Mesenchymal stem cell (in vitro differentiated cells and primary cell): ENCODE measurements around the gene AMPD2.
A peak's percentile ranks its signal among the peaks of the same experiment; 100 is the strongest.

Source experiments
- DNase-seq: peaks from one replicate; pipeline ENCODE4 v3.0.0-alpha.2; 2013
- H2AFZ ChIP-seq: one replicate; pipeline ENCODE4 v1.6.1; 2013; ENCODE audit warnings: low read depth, mild to moderate bottlenecking, control low read depth, inconsistent platforms, low read length, moderate library complexity
- H2AK5ac ChIP-seq: 2 replicates; pipeline ENCODE4 v1.6.1; 2013; ENCODE audit warnings: low read length, moderate library complexity, mild to moderate bottlenecking, inconsistent platforms; ENCODE audit not compliant: severe bottlenecking
- H2BK120ac ChIP-seq: one replicate; pipeline ENCODE4 v1.6.1; 2013; ENCODE audit warnings: low read depth, mild to moderate bottlenecking, inconsistent platforms, low read length, moderate library complexity
- H2BK12ac ChIP-seq, 2 experiments: one replicate each; pipeline ENCODE4 v1.6.1; 2013; ENCODE audit warnings: inconsistent platforms in 2 of 2, low read length in 2 of 2, mild to moderate bottlenecking in 2 of 2, moderate library complexity in 2 of 2, control low read depth in 1 of 2
- H2BK15ac ChIP-seq: one replicate; pipeline ENCODE4 v1.6.1; 2013; ENCODE audit warnings: mild to moderate bottlenecking, low read depth, inconsistent platforms; ENCODE audit not compliant: poor library complexity, severe bottlenecking
- H2BK5ac ChIP-seq: 2 replicates; pipeline ENCODE4 v1.6.1; 2013; ENCODE audit warnings: low read depth, mild to moderate bottlenecking, low read length, control low read depth, inconsistent platforms; ENCODE audit not compliant: poor library complexity, severe bottlenecking
- H3K14ac ChIP-seq, 2 experiments: one replicate each; pipeline ENCODE4 v1.6.1; 2013; ENCODE audit warnings: inconsistent platforms in 2 of 2, low read length in 2 of 2, control low read depth in 1 of 2, mild to moderate bottlenecking in 1 of 2, moderate library complexity in 1 of 2
- H3K18ac ChIP-seq, 2 experiments: one replicate each; pipeline ENCODE4 v1.6.1; 2013; ENCODE audit warnings: inconsistent platforms in 2 of 2, low read length in 2 of 2, control low read depth in 1 of 2, low read depth in 1 of 2, mild to moderate bottlenecking in 1 of 2
- H3K23ac ChIP-seq, 2 experiments: one replicate each; pipeline ENCODE4 v1.6.1; 2013; ENCODE audit warnings: inconsistent platforms in 2 of 2, low read length in 2 of 2, mild to moderate bottlenecking in 2 of 2, moderate library complexity in 2 of 2, control low read depth in 1 of 2
- H3K27ac ChIP-seq: 2 replicates; pipeline ENCODE4 v1.5.1; 2013; ENCODE audit warnings: mild to moderate bottlenecking, moderate library complexity, low read length, control low read depth, inconsistent platforms; ENCODE audit not compliant: poor library complexity, severe bottlenecking
- H3K27me3 ChIP-seq, 2 experiments: 2 replicates each; pipeline versions ENCODE4 v1.6.1 to v1.7.0; 2013; ENCODE audit warnings: low read length in 2 of 2, mild to moderate bottlenecking in 2 of 2, moderate library complexity in 2 of 2, control low read depth in 1 of 2, inconsistent platforms in 1 of 2; ENCODE audit not compliant: control insufficient read depth in 1 of 2, insufficient read depth in 1 of 2
- H3K36me3 ChIP-seq, 2 experiments: 2 replicates each; pipeline versions ENCODE4 v1.6.1 to v1.7.0; 2013; ENCODE audit warnings: low read length in 2 of 2, control low read depth in 1 of 2, inconsistent platforms in 1 of 2, low read depth in 1 of 2, mild to moderate bottlenecking in 1 of 2; ENCODE audit not compliant: insufficient read depth in 2 of 2, control insufficient read depth in 1 of 2
- H3K4ac ChIP-seq, 2 experiments: one replicate each; pipeline ENCODE4 v1.6.1; 2013; ENCODE audit warnings: inconsistent platforms in 2 of 2, low read length in 2 of 2, mild to moderate bottlenecking in 2 of 2, moderate library complexity in 2 of 2, control low read depth in 1 of 2, low read depth in 1 of 2
- H3K4me1 ChIP-seq: 2 replicates; pipeline ENCODE4 v1.6.1; 2013; ENCODE audit warnings: low read depth, low read length, control low read depth; ENCODE audit not compliant: control insufficient read depth, insufficient read depth
- H3K4me2 ChIP-seq: 2 replicates; pipeline ENCODE4 v1.6.1; 2013; ENCODE audit warnings: low read length, mild to moderate bottlenecking, inconsistent platforms; ENCODE audit not compliant: poor library complexity, severe bottlenecking
- H3K4me3 ChIP-seq, 2 experiments: 2 replicates each; pipeline versions ENCODE4 v1.5.1 to v1.7.0; 2013; ENCODE audit warnings: low read length in 2 of 2, mild to moderate bottlenecking in 2 of 2, control low read depth in 1 of 2, low read depth in 1 of 2; ENCODE audit not compliant: insufficient read depth in 1 of 2
- H3K79me1 ChIP-seq: replicated peaks from 2 replicates; pipeline ENCODE4 v1.6.1; 2013; ENCODE audit warnings: mild to moderate bottlenecking, control low read depth, low read length, inconsistent platforms; ENCODE audit not compliant: poor library complexity, severe bottlenecking
- H3K9ac ChIP-seq: 2 replicates; pipeline ENCODE4 v1.7.0; 2013; ENCODE audit warnings: mild to moderate bottlenecking, low read length, moderate library complexity
- H3K9me3 ChIP-seq: 2 replicates; pipeline ENCODE4 v1.7.0; 2013; ENCODE audit warnings: mild to moderate bottlenecking, low read length; ENCODE audit not compliant: control insufficient read depth
- H4K8ac ChIP-seq: one replicate; pipeline ENCODE4 v1.6.1; 2013; ENCODE audit warnings: inconsistent platforms, mild to moderate bottlenecking, low read length, moderate library complexity
- H4K91ac ChIP-seq: one replicate; pipeline ENCODE4 v1.6.1; 2013; ENCODE audit warnings: mild to moderate bottlenecking, low read length, inconsistent platforms
- WGBS: methylation state at CpG from one replicate; pipeline ENCODE4 v1.1.7; 2013; ENCODE audit warnings: mixed read lengths; 5-methylcytosine and 5-hydroxymethylcytosine counted together

AMPD2 gene

GRCh38 chr1:109640285-109640865, 20.7 kb downstream of the AMPD2 start:
- no peak overlapping the region for H2AFZ ChIP-seq
- no peak overlapping the region for H2BK12ac ChIP-seq
- no peaks in the 10 kb centered on the region for H3K36me3 ChIP-seq
- H3K9ac ChIP-seq, result no peak overlapping the region
- no peak overlapping the region for H2BK120ac ChIP-seq
- WGBS, result 39% methylated on average over 5 of the region's 5 CpGs
- H3K4me1 ChIP-seq, result peaks cover 14% of the 10 kb centered on the region
- H2BK15ac ChIP-seq, result no peak overlapping the region
- no peaks in the 10 kb centered on the region for H3K9me3 ChIP-seq
- no peak overlapping the region for H3K14ac ChIP-seq
- peak; percentile 65 for DNase-seq
- H3K4me2 ChIP-seq, result no peak overlapping the region
- H3K4ac ChIP-seq, result no peak overlapping the region
- H3K79me1 ChIP-seq, result no peaks in the 10 kb centered on the region
- H2BK5ac ChIP-seq, result no peak overlapping the region
- H3K27ac ChIP-seq, result no peak overlapping the region
- no peak overlapping the region for H3K23ac ChIP-seq
- H2AK5ac ChIP-seq, result no peak overlapping the region
- no peak overlapping the region for H3K4me3 ChIP-seq
- peak overlapping the region; percentile 1 for H4K8ac ChIP-seq
- H4K91ac ChIP-seq, result no peak overlapping the region
- no peak overlapping the region for H3K18ac ChIP-seq
- no peaks in the 10 kb centered on the region for H3K27me3 ChIP-seq

GRCh38 chr1:109641078-109641740, 21.6 kb downstream of the AMPD2 start:
- H3K4me1 ChIP-seq, result peaks cover 9% of the 10 kb centered on the region
- H3K23ac ChIP-seq, result no peak overlapping the region
- H3K9me3 ChIP-seq, result no peaks in the 10 kb centered on the region
- H3K4ac ChIP-seq, result no peak overlapping the region
- H4K91ac ChIP-seq, result no peak overlapping the region
- H3K27me3 ChIP-seq, result no peaks in the 10 kb centered on the region
- no peak overlapping the region for H3K18ac ChIP-seq
- no peak overlapping the region for H3K27ac ChIP-seq
- no peak overlapping the region for H2BK15ac ChIP-seq
- no peak overlapping the region for H2BK120ac ChIP-seq
- no peak overlapping the region for H4K8ac ChIP-seq
- no peak overlapping the region for H3K9ac ChIP-seq
- no peaks in the 10 kb centered on the region for H3K79me1 ChIP-seq
- H2AFZ ChIP-seq, result no peak overlapping the region
- H3K36me3 ChIP-seq, result no peaks in the 10 kb centered on the region
- H2BK5ac ChIP-seq, result no peak overlapping the region
- H3K4me3 ChIP-seq, result no peak overlapping the region
- no peak overlapping the region for H3K14ac ChIP-seq
- H2AK5ac ChIP-seq, result no peak overlapping the region
- H2BK12ac ChIP-seq, result no peak overlapping the region
- 80% methylated on average over 2 of the region's 2 CpGs for WGBS
- H3K4me2 ChIP-seq, result no peak overlapping the region
- no peak for DNase-seq

DNA sequence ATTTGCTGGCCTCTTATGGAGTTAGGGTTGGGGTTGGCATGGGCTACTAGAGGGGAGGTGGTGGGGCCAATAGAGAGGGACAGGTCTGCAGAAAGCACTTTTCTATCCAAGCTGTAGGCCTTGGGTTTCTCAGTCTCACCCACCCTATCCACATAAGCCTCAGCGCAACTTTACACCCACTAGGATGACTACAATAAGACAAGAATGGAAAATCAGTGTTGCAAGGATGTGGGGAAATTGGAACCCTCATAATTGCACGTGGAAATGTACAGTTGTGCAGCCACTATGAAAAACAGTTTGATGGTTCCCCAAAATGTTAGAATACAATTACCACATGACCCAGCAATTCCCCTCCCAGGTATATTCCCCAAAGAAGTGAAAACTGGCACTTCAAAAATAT, 22.2 kb downstream of the AMPD2 start:
- H3K27ac ChIP-seq, result no peak overlapping the region
- H3K9me3 ChIP-seq, result no peaks in the 10 kb centered on the region
- no peak overlapping the region for H3K18ac ChIP-seq
- no peak overlapping the region for H3K4ac ChIP-seq
- no peak overlapping the region for H4K8ac ChIP-seq
- H3K79me1 ChIP-seq, result no peaks in the 10 kb centered on the region
- no peaks in the 10 kb centered on the region for H3K27me3 ChIP-seq
- H3K23ac ChIP-seq, result no peak overlapping the region
- no peak overlapping the region for H2BK15ac ChIP-seq
- H3K14ac ChIP-seq, result no peak overlapping the region
- WGBS, result 82% methylated on average over 1 of the region's 2 CpGs
- no peak overlapping the region for H2BK120ac ChIP-seq
- H3K4me3 ChIP-seq, result no peak overlapping the region
- H2BK5ac ChIP-seq, result no peak overlapping the region
- no peak overlapping the region for H3K9ac ChIP-seq
- H3K36me3 ChIP-seq, result no peaks in the 10 kb centered on the region
- no peak overlapping the region for H4K91ac ChIP-seq
- no peak overlapping the region for H2BK12ac ChIP-seq
- no peak overlapping the region for H3K4me2 ChIP-seq
- H3K4me1 ChIP-seq, result peaks cover 6% of the 10 kb centered on the region
- no peak for DNase-seq
- H2AFZ ChIP-seq, result no peak overlapping the region
- no peak overlapping the region for H2AK5ac ChIP-seq

DNA sequence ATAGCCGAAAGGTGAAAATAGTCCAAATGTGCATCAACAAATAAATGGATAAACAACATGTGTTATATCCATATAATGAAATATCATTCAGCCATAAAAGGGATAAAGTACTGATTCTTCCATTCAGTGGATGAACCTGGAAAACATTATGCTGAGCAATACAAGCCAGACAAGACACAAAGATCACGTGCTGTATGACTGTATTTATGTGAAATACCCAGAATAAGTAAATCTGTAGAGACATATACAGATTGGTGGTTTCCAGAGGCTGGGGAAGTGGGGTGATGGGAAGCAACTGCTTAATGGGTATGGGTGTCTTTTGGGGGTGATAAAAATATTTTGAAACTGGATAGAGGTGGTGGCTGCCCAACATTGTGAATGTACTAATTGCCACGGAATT, 23.0 kb downstream of the AMPD2 start:
- no peaks in the 10 kb centered on the region for H3K36me3 ChIP-seq
- no peak overlapping the region for H2BK5ac ChIP-seq
- H2BK15ac ChIP-seq, result no peak overlapping the region
- peak; percentile 41 for DNase-seq
- no peak overlapping the region for H3K4me3 ChIP-seq
- H3K9ac ChIP-seq, result peak overlapping the region; percentile 63
- H2AFZ ChIP-seq, result no peak overlapping the region
- peaks cover 6% of the 10 kb centered on the region for H3K4me1 ChIP-seq
- no peak overlapping the region for H2BK12ac ChIP-seq
- H3K4me2 ChIP-seq, result no peak overlapping the region
- no peak overlapping the region for H3K27ac ChIP-seq
- H3K23ac ChIP-seq, result no peak overlapping the region
- no peak overlapping the region for H3K18ac ChIP-seq
- no peak overlapping the region for H4K8ac ChIP-seq
- H3K9me3 ChIP-seq, result no peaks in the 10 kb centered on the region
- no peak overlapping the region for H2BK120ac ChIP-seq
- no peaks in the 10 kb centered on the region for H3K79me1 ChIP-seq
- no peaks in the 10 kb centered on the region for H3K27me3 ChIP-seq
- 50% methylated on average over 1 of the region's 3 CpGs for WGBS
- no peak overlapping the region for H2AK5ac ChIP-seq
- H4K91ac ChIP-seq, result no peak overlapping the region
- no peak overlapping the region for H3K4ac ChIP-seq
- no peak overlapping the region for H3K14ac ChIP-seq
